A172 (cell line): Measurements from ENCODE around the gene RIC1. TPM values are rescaled to one million over a fixed set of nuclear protein-coding genes. Genes with fewer than 3 reads are reported as not detected.
"Not testable (repeated sequence)": the region's sequence is repeated elsewhere in the genome, so short reads cannot be mapped to it uniquely, and the experiment has no call there.

Source experiments
- DNase-seq: peaks from one replicate; pipeline ENCODE4 v3.0.0-alpha.2; 2015; ENCODE audit warnings: low spot score
- total RNA-seq: library from RNA; depleted of rRNA; stranded (reverse); fragments of >200 nt; shearing (Covaris generic); gene quantifications from 2 replicates; pipeline ENCODE4 v1.2.3, GENCODE V29; 2014

The RIC1 gene
- total RNA-seq, 1 experiment from 2014 or later: 20.4 TPM

DNA sequence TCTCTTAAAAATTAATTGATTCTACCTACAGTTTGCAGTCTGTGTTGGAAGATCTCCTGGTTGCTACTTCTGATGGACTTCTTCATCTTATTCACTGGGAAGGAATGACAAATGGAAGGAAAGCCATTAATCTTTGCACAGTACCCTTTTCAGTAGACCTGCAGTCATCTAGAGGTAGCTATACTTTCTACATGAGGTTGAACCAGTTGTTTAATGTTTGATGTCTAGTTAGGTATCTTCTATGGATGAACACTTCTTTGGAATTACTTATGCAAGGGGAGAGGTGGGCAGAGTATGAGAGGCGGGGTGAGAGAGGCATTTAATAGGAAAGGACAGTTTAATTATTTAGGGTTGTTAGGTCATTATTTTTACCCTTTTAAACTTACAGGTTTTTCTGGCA, 91.2 kb downstream of the RIC1 start:
- no peak for DNase-seq

DNA sequence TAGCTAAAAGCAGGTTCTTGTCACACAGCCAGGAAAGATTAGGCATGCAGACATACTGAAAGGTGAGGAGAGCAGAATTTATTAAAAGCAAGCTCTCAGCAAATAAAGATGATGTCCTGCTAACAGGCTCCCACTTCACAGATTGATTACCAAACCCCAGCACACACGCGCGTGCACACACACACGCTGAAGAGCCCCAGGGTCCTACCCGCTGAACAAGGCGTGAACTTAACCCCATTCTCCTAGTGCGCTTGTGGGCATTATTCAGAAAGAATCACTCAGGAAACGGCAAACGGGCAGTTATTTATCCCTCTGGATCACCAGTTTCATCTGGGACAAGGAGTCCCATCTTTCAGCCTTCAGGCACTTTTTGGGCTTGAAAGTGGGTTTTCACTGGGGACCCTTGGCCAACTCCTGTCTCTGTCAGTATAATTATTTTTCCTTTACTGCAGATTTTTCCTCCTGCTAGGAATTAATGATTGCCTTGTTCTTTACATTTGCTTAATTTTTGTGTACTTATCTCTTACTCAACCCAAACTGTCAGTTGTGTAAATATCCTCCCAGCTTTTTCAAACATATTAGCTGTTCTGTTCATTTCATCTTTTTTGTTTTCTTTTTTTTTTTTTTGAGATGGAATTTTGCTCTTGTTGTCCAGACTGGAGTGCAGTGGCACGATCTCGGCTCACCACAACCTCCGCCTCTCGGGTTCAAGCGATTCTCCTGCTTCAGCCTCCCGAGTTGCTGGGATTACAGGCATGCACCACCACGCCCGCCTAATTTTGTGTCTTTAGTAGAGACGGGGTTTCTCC, 92.6 kb downstream of the RIC1 start:
- no peak for DNase-seq

DNA sequence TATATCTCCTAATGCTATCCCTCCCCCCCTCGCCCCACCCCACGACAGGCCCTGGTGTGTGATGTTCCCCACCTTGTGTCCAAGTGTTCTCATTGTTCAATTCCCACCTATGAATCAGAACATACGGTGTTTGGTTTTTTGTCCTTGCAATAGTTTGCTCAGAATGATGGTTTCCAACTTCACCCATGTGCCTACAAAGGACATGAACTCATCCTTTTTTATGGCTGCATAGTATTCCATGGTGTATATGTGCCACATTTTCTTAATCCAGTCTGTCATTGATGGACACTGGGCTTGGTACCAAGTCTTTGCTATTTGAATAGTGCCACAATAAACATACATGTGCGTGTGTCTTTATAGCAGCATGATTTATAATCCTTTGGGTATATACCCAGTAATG, 93.8 kb downstream of the RIC1 start:
- not testable (repeated sequence) for DNase-seq

- no peak for DNase-seq
Observed at GRCh38 chr9:5735072-5735471, 106.2 kb downstream of the RIC1 start.

DNA sequence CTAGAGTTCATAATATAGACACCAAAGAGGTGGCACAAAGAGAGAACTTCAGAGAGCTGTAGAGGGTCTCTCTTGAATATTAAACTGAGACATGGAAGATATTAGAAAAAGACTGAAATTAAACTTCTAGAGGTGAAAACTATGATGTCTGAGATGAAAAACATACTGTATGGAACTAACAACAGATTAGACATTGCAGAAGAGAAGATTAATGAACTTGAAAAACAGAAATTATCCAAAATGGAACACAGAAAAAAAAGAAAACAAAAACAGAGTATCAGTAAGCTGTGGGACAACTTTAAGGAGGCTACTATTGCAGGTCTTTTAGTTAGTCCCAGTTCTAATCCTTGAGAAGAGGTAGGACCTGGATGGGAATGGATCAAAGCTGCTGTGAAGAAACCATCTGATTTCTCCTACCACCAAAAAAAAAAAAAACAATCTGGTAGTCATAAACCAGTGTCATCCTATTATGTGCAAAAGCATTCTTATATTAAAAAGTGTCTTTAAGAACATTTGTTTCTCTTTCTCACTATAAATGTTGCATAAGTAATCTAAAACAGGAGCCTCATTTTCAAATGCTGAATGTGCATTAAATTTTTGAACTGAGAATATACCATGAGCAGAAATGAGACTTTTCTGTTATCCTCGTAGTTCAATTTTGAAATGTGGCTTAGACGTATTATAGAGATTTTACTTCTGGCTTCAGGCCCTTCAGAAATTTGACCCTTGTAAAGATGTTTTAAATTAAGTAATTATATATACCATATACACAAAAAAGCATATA, 107.8 kb downstream of the RIC1 start:
- no peak for DNase-seq

- DNase-seq: no peak
Observed at GRCh38 chr9:5743109-5743508, 114.2 kb downstream of the RIC1 start.

DNA sequence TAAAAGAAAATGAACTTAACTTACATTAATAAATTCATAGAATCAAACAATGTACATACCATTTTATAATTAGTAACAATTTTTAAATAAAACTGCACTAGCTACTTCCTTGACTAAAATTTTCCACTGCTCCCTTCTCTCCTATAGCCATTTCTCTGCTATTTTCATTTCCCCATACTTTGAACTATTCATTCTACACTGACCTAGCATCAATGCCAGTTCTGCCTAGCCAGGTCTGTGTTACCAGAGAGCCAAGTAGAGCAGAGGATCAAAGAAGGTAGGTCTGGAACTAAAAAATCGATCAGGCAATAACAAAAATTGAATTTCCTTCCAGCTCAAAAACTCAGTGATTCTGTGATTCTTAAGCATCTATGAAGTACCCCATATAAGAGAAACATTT, 119.5 kb downstream of the RIC1 start:
- DNase-seq: no peak

DNA sequence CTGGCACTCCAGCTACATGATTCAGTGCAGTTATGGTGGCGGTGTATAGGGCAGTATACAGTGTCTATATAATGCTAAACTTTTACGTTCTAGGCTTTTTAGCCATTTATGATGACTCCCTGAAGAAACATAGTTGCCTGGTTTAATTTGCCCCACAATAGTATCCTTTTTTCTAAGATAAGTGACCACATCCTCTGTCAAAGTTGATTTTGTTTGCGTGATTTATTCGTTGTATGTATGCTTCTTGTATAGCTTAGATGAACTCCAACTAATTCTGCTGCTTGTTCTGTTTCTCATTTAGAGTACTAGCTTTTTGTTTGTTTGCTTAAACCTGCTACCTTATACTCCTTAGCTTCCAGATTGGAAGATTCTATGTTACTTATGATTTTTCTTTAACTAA, 120.4 kb downstream of the RIC1 start:
- DNase-seq: no peak

GRCh38 chr9:5750569-5750968, 121.7 kb downstream of the RIC1 start:
- no peak for DNase-seq

DNA sequence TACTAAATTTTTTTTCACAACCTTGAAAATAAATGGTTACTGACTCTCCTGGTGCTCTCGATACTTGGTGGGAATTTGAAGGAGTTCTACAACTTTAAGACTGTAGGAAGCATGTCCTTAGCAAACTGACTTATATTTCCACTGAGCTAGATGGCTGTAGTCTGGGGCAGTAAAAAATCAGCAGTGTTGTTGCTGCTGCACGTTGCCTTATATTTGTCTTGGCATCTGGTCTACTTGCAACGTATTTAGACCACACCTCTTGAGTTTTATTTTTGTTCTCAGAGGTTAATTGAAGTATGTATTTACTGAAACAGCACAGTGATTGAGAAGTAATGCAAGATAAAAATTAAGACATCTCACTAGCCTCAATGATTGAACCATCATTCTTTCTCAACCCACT, 127.7 kb downstream of the RIC1 start:
- no peak for DNase-seq

DNA sequence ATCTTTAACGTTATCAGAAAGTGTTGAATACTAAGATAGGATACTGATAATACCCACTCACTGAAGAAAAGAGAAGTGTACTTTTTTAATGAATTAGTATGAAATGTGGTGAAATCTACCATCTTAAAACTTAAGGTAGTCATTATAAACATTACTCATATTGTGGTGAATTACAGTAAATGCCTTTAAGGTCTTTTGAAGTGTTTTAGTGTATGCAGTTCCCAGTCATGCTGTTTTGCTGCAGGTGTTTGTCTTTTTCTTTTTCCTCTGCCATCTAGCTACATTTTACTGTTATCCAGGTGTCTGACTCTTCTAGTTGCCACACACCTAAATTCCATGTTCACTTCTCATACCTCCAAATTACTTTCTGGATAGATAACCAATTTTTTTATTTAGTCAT, 131.4 kb downstream of the RIC1 start:
- no peak for DNase-seq

DNA sequence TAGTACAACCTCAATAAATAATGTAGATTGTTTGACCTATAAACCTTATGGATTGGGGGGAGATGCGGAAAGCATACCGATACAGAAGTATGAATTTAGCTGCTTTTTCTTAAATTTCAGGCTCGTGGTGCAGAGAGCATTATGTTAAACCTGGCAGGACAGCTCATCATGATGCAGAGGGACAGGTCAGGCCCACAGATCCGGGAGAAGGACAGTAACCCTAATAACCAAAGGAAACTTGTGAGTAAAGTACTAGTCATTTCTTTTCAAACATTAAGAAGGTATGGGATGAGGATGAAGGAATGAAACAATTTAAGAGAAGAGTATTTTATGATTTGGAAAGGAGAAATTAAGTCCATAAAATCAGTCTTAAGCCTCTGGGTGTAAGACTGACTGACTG, 133.5 kb downstream of the RIC1 start:
- DNase-seq: no peak

DNA sequence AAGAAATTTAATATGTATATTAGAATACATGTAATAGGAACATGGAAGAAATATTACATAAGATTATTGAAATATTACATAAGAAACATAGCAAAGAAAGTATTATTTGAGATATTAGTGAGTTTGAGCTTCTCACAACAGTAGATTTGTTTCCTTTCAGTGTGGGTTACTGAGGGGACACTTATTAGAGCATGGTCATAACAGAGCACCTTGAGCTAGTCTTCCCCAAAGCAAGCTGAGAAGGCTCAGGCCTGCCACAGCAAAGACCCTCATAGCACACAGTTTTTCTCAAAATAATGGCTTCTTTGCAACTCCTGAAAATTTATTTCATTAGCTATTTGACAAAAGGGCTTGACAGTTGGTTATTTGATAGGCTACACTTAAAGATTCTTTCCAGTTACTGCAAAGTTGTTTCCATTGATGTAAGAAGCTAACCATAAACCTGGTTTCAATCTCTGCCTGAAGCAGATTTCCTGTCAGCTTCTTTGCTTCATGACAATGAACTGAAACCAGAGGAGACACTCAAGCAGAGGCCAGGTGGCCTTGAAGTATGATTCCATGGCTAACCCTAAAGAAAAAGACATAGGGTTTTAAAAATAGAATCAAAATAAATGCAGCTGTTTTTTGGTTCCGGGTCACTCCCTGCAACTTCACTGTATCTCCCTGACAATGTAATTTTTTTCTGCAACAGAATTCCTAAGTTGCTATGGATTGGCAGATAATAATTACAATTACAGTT, 135.4 kb downstream of the RIC1 start:
- DNase-seq: no peak

- DNase-seq: no peak
Observed at GRCh38 chr9:5767968-5768932, 139.3 kb downstream of the RIC1 start.

GRCh38 chr9:5773324-5773999, 144.6 kb downstream of the RIC1 start:
- no peak for DNase-seq

GRCh38 chr9:5778805-5779204, 149.9 kb downstream of the RIC1 start:
- DNase-seq: no peak

DNA sequence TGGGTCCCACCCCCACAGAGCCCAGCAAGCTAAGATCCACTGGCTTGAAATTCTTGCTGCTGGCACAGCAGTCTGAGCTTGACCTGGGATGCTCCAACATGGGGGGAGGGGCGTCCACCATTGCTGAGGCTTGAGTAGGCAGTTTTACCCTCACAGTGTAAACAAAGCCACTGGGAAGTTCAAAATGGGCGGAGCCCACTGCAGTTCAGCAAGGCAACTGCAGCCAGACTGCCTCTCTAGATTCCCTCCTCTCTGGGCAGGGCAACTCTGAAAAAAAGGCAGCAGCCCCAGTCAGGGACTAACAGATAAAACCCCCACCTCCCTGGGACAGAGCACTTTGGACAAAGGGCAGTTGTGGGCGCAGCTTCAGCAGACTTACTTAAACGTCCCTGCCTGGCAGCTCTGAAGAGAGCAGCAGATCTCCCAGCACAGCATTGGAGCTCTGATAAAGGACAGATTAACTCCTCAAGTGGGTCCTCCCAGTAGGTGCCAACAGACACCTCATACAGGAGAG, 150.9 kb downstream of the RIC1 start:
- not testable (repeated sequence) for DNase-seq

- not testable (repeated sequence) for DNase-seq
Observed at GRCh38 chr9:5783420-5783819, 154.5 kb downstream of the RIC1 start.

DNA sequence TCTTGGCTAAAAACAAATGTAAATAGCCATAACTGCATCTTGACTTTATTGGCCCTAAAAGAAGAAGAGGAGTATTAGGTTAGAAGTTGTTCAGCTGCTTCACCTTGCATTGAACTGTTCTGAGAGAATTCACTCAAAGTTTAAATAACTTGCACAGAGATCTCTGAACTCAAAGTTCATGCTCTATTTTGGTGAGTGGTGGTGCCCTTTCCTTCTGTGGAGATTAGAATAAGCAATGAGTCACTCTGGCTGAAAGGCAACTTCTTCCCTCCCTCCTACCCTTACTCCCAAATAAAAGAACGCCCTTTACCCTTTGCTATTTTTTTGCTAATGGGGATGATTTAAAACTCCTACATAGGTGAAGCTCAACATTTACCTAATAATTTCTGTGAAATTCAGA, 155.1 kb downstream of the RIC1 start:
- DNase-seq: no peak

- DNase-seq: no peak
Observed at GRCh38 chr9:5784526-5785315, 155.8 kb downstream of the RIC1 start.
